Measurements from ENCODE around the gene KCNT2. TPM values are rescaled to one million over a fixed set of nuclear protein-coding genes. Genes with fewer than 3 reads are reported as not detected.

KCNT2 gene
- total RNA-seq, 1 donor from 2014 or later, result 26.1 TPM

- Mint-ChIP-seq H3K9me3 (ENCODE audit: low read depth) (no peaks in the 10 kb centered on the region), H3K36me3 (ENCODE audit: insufficient read depth) (no peaks in the 10 kb centered on the region), H3K27ac (no peak overlapping the region), H3K4me1 (ENCODE audit: low read depth) (peaks cover 6% of the 10 kb centered on the region), H3K4me3 (ENCODE audit: low read depth) (no peak overlapping the region), H3K27me3 (no peaks in the 10 kb centered on the region)
- TF ChIP-seq CTCF (IDR thresholded peaks at IDR 0.05; ENCODE audit: unreplicated experiment), result no peak
- DNase-seq (ENCODE audit: low spot score, unreplicated experiment), result no peak
Measured at GRCh38 chr1:196593955-196594354, 14.3 kb downstream of the KCNT2 start.

- Mint-ChIP-seq H3K4me1 (ENCODE audit: low read depth) (peaks cover 13% of the 10 kb centered on the region), H3K27ac (no peak overlapping the region)
Measured at GRCh38 chr1:196590959-196591358, 17.3 kb downstream of the KCNT2 start.

GRCh38 chr1:196590012-196590708 is 18.1 kb downstream of the KCNT2 start:
- H3K4me1 Mint-ChIP-seq (ENCODE audit: low read depth), result peaks cover 13% of the 10 kb centered on the region
- TF ChIP-seq CTCF (IDR thresholded peaks at IDR 0.05; ENCODE audit: unreplicated experiment), result no peak
- no peak for DNase-seq (ENCODE audit: low spot score, unreplicated experiment)
- H3K27ac Mint-ChIP-seq, result no peak overlapping the region
- H3K36me3 Mint-ChIP-seq (ENCODE audit: insufficient read depth), result no peaks in the 10 kb centered on the region
- H3K4me3 Mint-ChIP-seq (ENCODE audit: low read depth), result no peak overlapping the region
- no peaks in the 10 kb centered on the region for H3K27me3 Mint-ChIP-seq
- H3K9me3 Mint-ChIP-seq (ENCODE audit: low read depth), result no peaks in the 10 kb centered on the region

More at GRCh38 chr1:196590959-196591358, 17.3 kb downstream of the KCNT2 start:
- Mint-ChIP-seq H3K36me3 (ENCODE audit: insufficient read depth) (no peaks in the 10 kb centered on the region), H3K27me3 (no peaks in the 10 kb centered on the region), H3K9me3 (ENCODE audit: low read depth) (no peaks in the 10 kb centered on the region), H3K4me3 (ENCODE audit: low read depth) (no peak overlapping the region)
- TF ChIP-seq CTCF (IDR thresholded peaks at IDR 0.05; ENCODE audit: unreplicated experiment), result no peak
- DNase-seq (ENCODE audit: low spot score, unreplicated experiment), result no peak

- Mint-ChIP-seq H3K27me3 (no peaks in the 10 kb centered on the region), H3K4me3 (ENCODE audit: low read depth) (no peak overlapping the region), H3K9me3 (ENCODE audit: low read depth) (no peaks in the 10 kb centered on the region), H3K4me1 (ENCODE audit: low read depth) (peaks cover 12% of the 10 kb centered on the region), H3K36me3 (ENCODE audit: insufficient read depth) (no peaks in the 10 kb centered on the region), H3K27ac (no peak overlapping the region)
- TF ChIP-seq CTCF (IDR thresholded peaks at IDR 0.05; ENCODE audit: unreplicated experiment), result no peak
- no peak for DNase-seq (ENCODE audit: low spot score, unreplicated experiment)
Measured at GRCh38 chr1:196584696-196585095, 23.5 kb downstream of the KCNT2 start.

- no peak for TF ChIP-seq CTCF (IDR thresholded peaks at IDR 0.05; ENCODE audit: unreplicated experiment)
- no peaks in the 10 kb centered on the region for H3K36me3 Mint-ChIP-seq (ENCODE audit: insufficient read depth)
- no peak overlapping the region for H3K4me3 Mint-ChIP-seq (ENCODE audit: low read depth)
- H3K9me3 Mint-ChIP-seq (ENCODE audit: low read depth), result no peaks in the 10 kb centered on the region
- H3K27me3 Mint-ChIP-seq, result no peaks in the 10 kb centered on the region
- H3K27ac Mint-ChIP-seq, result no peak overlapping the region
- DNase-seq (ENCODE audit: low spot score, unreplicated experiment), result no peak
- H3K4me1 Mint-ChIP-seq (ENCODE audit: low read depth), result peaks cover 2% of the 10 kb centered on the region
Measured at GRCh38 chr1:196577386-196577785, 30.9 kb downstream of the KCNT2 start.
